GM18907 (cell line): ENCODE data around the gene FLNC.
A peak's percentile ranks its signal among the peaks of the same experiment; 100 is the strongest.

Experiments
- ATAC-seq: cut with Tn5 transposase; IDR thresholded peaks from one replicate; pipeline ENCODE4 v1.9.1; 2021; ENCODE audit warnings: mild to moderate bottlenecking, moderate library complexity; ENCODE audit not compliant: unreplicated experiment

FLNC gene

DNA sequence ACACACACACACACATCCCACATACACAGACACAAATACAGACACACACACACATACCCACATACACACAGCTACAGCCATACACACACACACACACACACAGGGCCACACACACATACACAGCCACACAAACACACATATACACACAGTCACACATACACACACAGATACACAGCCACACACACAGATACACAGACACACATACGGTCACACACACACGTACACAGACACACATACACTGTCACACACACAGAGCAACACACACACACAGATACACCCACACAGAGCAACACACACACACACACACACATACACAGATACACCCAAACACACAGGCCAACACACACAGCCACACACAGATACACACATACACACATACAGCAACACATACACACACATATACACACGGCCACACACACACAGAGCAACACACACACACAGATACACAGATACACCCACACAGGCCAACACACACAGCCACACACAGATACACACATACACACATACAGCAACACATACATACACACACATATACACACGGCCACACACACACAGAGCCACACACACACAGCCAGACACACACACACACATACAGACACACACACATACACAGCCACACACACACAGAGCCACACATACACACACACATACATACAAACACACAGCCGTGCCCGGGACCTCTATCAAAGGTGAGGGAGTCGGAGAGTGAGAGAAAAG, 58.0 kb downstream of the FLNC start:
- no peak for ATAC-seq

DNA sequence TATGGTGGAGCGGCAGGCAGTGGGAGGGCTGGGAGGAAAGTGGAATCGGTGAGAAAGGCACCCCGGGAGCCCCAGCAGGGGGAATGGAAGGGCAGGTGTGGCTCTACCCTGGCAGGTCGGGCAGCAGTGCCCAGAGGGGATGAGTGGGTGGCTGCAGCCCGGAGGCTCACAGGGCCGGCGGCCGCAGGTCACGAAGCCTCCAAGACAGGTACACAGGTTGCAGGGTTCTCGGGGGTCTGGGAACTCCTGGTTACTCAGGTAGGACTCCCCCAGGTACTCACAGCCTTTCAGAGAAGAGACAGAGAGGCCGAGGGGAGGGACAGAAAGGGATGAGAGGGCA, 58.5 kb downstream of the FLNC start:
- ATAC-seq = no peak

DNA sequence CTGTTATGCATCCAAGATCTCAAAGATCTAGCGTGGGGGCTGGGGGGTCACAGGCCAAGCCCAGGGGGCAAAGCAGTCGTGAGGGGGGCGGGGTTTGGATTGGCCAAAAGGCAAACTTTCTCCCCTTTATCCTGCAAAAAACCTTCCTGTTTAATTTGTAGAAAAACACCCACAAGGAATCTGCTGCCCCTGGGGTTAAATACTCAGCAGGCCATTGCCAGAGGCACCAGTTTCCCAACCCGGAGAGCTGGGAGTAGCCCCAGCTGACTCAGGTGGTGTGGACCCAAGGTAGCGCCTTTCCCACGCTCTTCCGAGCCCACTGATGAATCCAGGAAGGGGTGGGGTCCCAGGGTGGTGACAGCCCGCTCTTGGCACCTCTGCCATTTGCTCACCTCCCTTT, 58.9 kb downstream of the FLNC start:
- no peak for ATAC-seq

DNA sequence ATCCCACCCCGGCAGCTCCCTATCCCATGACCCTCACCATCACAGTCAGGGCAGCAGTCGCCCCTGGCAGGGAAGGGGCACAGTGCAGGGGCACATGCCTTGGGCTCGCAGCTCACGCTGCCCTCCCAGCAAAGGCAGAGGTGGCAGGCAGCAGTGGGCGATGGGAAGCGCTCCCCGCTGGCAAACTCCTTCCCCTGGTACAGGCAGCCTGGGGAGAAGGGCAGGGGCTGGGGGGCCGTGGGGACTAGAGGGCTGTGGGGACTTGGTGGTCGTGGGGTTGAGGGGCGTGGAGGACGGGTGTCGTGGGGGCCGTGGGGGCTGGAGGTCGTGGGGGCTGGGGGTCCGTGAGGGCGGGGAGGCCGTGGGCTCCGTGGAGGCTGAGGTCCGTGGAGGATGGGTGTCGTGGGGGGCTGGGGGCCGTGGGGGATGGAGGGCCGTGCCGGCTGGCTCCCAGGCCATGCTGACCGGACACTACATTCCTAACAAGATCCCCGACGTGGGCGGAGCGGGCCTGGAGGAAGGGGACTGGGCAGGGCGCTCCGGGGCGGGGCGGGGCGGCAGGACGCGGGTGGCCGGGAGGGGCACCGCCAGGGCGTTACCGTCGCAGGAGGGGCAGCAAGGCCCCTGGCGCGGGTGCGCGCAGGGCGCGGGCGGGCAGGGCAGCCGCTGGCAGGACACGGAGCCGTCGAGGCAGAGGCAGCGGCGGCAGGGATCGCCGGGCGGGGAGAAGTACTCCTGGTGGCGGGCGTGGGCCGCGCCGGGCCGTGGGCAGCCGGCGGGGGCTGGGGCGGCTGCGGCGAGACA, 60.3 kb downstream of the FLNC start:
- ATAC-seq = no peak

DNA sequence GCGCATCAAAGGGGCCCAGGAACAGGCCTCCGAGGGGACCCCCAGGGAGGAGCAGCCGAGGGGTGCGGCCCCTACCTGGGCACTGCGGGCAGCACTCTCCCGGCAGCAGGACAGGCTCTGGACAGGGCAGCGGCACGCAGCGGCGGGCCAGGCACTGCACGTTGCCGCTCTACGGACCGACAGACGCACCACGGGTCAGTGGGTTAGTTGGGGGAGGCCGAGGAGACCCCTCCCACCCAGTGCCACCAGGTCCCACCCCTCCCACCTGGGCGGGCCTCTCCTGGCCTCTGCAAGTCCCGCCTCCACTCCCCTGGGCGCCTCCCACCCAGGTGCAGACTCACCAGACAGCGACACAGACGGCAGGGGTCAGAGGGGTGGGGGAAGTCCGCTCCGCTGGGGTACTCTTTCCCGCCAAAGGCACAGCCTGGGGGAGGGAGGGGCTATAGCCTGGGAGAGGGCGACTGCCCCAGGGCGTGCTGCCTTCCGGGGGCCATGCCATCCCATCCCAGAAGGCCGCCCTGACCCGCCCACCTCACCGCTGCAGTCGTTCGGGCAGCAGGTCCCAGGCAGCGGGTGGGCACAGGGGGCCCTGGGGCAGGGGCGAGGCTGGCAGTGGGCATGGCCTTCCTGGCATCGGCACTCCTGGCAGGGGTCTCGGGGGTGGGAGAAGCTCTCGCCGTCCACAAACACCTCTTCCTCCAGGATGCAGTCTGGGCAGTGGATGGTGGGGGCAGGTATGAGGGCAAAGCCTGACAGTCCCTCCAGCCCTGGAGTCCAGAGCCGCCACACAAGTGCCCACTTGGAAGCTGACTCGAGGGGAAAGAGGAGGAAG, 61.1 kb downstream of the FLNC start:
- ATAC-seq = no peak

DNA sequence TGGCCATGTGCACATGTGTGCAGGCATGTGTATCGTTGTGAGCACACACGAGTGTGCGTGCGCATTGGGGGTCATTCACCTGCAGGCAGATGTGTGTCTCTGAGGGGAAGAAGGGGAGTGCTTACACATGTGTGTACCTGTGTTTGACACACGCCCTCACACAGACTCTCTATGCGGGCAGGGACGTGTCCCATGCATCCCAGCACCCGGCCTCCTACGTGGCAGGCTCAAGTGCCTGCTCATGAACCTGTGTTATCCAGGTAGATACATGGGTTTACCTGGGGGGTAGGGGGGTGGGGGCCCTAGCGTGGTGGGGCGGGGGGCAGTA, 61.7 kb downstream of the FLNC start:
- no peak for ATAC-seq

DNA sequence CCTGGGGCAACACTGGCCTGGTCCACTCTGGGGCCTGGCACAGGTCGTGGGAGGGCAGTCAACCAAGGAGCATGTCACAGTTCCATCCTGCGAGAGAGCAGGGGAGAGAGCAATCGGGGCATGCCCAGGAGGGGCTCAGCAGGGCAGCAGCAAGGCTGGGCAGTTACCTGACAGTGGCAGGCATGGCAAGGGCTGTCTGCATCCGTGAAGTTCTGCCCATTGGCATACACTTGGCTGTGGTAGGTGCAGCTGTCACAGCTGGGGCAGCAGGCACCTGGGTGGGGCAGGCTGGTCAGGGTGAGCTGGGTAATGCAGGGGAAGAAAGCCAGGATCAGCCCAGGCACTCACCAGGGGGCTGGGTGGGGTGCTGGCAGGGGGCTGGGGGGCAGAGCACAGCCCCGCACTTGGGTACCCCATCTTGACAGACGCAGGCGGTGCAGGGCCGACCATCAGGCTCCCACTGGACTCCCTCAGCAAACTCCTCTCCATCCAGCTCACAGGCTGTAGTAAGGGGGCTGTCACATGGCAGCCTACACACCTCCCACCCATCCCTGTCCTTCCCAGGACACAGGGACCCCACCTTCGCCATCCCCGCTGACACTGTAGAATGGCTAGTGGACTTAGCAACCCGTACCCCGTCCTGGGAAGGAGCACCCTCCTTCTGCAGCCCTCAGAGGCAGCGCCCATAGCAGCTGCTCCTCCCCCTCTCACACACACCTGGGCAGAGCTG, 62.5 kb downstream of the FLNC start:
- no peak for ATAC-seq

DNA sequence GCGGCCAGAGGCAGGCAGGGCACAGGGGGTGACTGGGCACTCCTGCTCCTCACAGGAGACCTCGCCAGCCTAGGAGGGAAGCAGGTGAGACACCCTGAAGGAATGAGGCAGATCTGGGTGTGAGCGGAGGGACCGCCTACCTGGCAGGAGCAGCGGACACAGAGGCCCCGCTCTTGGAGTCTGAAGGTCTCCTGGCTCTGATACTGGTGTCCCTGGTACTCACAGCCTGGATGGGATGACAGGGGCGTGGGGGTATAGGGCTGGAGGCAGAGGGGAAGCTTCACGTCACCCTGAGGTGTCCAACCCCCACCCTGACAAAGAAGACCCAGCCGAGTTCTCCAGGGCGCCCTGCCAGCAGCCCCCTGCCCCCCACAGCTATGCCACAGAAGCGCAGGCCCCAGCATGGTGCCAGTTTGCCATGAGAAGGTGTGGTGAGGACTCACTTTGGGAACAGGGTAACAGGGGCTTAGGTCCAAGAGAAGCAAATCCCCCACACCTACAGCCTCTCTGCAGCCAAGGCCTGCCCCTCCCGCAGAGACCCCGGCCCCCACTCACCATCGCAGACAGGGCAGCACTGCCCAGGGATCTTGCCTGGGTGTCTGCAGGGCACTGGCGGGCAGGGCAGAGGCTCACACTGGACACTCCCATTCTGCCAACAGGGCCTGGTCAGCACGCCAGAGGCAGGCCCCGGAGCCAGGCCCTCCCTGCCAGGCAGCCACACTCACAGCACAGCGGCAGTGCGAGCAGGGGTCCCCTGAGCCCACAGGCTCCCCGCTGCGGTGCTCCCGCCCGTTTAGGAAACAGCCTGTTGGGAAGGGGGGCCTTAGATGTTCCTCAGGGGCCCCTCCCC, 63.3 kb downstream of the FLNC start:
- no peak for ATAC-seq

DNA sequence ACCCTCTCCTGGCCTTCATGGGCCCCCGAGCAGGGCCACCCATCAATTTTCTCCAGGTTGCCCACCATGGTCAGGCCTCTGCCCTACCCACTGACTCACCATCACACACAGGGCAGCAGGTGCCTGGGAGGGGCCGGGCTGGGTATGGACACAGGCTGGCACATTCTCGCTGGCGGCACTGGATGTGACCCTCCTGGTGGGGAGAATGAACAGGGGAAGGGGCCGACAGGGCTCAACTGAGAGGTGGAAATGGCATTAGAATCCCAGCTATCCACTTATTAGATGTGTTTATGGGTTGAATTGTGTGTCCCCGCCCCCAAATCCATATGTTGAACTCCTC, 63.9 kb downstream of the FLNC start:
- no peak for ATAC-seq

DNA sequence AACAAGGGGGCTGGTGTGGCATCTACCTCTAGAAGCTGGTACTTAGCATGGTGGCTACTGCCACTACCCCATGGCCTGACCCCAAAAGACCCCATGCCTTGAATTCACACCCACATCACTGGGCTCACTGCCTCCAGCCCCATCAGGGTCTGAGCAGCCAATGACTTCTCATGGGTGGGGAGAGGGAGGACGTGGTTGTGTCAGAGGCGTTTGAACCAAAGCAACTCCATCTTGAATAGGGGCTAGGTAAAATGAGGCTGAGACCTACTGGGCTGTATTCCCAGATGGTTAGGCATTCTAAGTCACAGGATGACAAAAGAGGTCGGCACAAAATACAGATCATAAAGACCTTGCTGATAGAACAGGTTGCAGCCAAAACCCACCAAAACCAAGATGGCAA, 65.1 kb downstream of the FLNC start:
- ATAC-seq = no peak

DNA sequence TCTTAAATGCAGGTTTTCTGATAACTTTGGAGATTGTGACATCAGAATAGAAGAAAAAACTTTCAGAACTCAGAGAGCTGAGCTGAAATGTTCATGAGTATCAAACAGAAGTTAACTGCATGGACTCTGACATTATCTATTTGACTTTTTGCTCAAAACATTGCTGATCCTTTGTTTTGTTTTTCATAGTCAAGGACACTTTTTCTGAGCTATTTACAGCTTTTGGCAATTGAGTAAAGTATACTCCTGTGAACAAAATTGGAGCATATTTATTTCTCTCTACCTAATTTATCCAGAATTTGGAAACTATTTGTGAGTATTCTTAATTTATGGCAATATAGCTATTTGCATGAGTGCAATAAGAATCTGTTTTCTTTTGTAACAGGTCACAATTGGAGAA, 69.2 kb downstream of the FLNC start:
- no peak for ATAC-seq

DNA sequence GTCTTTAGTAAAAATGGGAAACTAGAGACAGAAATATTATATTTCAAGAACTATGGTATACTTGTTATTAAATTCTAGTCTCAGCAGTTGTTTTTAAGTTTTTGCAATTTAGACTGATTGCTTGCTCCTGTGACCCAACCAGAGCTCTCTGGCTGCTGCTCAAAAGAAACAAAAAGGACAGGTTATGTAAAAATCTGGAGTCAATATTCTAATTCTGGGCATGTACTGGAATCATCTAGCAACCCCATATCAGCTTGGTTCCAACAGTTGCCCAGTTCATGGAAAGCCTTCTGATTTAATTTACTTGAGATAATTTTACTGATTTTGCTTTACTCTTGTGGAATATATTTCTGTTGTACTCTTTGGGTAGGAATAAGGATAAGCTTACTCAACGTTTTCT, 70.0 kb downstream of the FLNC start:
- no peak for ATAC-seq

DNA sequence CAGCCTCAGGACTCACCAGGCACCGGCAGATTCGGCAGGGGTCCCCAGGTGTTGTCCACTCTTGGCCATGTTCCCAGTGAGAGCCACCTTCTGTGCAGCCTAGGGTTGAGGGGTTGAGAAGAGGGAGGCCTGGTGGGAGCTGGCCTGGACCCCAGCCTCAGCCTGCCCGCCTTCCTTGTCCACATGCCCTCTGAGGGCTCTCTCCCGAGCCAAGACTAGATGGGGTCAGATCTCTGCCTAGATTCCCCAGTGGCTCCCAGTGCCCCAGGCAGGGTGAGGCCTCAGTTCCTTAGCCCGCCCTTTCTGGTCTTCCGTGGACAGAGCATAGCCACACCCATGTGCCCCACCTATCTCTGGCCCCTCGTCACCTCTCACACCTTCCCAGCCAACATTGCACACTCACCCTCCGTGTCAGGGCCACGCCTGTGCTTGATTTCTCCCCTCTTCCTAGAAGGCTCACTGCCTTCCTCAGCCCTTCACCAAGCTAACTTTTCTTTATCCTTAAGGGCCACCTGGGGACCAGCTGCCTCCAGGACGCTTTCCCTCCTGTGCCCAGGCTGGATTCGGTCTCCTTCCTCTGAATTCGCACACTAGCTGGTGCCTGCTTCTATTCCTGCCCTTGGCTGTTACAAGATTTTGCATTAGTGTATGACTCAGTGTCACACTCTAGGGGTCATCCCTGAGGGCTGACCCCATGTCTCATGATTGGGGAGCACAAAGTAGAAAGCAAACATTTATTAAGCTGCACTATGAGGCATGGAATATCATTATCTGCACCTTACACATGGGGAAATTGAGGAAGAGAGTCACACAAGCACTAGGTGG, 72.8 kb downstream of the FLNC start:
- ATAC-seq = no peak

DNA sequence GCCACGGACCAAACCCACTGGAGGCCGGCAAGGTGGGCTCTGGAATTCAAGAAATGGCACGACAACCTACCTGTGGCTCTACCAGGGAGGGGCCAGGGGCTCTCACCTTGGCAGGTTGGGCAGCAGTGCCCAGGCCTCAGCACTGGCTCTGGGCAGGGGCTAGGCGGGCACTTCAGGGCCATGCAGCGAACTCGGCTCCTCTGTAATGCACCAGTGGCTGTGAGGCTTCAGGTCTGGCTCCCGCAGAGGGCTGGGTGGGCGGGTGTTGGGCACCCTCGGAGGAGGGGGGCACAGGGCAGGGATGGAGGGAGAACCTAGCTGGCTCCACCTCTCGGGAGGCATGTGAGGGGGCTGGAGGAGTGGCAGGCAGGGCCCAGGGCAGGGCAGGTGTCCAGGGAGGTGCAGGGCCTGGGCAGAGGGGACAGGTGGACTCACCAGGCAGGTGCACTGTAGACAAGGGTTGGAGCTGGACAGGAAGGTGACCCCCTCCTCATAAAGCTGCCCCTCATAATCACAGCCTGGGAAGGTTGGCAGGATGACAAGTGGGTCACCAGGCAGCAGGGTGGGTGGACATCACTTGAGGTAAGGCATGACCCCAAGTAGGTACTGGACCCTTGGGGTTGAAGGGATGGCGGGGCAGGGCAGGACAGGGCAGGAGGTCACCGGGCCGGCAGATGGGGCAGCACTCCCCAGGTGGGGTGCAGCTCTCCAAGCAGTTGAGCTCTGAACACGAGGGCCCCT, 73.6 kb downstream of the FLNC start:
- no peak for ATAC-seq

DNA sequence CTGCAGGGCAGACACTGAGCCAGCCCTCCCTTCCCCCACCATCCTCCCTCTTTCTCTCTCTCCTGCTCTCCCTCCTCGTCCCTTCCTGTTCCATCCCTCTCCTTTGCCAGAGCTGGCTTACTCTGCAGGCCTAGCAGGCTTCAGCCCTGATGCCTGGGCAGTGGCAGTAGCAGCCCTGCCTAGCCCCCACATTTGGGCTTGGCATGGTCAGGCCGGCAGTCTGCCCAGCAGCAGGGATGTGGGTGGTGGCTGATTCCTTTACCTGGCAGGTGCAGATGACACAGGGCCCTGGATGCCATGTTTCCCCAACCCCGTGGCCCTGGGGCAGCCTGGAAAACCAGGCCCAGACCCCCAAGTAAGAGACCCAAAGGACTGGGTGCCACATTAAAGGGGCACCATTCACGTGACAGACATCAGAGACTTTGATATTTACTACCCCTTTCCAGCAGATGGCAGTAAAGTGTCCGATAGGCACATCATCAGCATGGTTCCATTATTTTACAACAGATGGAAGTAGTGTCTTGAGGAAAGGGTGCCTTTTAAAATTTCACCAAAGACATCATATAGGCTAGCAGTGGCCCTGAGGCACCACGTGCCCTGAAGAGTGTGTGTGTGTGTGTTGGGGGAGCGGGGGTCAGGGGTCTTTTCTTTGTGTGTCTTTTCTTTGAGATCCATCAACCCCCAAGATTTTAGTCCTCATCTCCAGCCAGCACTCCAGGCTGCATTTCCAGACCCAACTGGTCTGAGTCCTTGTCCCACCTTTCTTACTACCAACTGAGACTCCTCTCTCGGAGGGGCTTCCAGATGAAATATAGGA, 74.4 kb downstream of the FLNC start:
- peak; percentile 55 for ATAC-seq

DNA sequence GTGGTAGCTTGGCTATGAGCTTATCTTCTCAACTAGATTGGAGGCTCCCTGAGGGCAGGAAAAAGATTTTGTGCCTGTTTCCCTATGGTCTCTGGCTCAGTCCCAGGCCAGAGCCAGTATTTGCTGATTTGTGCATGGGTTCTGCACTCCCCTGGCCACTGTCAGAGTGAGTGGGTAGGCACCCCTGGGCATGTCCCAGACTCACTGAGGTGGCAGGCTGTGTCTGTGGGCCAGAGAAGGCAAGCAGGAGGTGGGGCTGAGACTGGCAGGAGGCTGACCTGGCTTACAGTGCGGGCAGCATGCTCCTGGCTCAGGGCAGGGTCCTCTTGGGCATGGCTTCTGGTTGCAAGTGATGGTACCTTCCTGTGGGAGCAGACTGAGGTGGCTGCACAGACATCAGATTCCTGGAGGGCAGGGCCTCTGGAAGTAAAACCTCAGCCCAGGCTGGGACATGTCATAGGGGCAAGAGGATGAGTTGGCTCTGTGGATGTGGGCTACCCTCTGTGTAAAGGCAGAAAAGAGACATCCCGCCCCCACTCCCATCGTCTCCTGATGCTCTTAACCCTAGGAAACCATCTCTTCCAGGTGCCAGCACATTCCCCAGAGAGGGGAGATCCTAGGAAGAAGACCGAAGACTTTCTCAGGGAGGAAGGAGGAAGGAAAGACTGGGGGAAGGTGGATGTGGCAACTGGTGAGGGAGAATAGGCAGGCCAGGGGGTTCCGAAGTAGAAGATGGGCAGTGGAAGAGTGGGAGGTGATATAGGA, 76.0 kb downstream of the FLNC start:
- ATAC-seq = no peak

DNA sequence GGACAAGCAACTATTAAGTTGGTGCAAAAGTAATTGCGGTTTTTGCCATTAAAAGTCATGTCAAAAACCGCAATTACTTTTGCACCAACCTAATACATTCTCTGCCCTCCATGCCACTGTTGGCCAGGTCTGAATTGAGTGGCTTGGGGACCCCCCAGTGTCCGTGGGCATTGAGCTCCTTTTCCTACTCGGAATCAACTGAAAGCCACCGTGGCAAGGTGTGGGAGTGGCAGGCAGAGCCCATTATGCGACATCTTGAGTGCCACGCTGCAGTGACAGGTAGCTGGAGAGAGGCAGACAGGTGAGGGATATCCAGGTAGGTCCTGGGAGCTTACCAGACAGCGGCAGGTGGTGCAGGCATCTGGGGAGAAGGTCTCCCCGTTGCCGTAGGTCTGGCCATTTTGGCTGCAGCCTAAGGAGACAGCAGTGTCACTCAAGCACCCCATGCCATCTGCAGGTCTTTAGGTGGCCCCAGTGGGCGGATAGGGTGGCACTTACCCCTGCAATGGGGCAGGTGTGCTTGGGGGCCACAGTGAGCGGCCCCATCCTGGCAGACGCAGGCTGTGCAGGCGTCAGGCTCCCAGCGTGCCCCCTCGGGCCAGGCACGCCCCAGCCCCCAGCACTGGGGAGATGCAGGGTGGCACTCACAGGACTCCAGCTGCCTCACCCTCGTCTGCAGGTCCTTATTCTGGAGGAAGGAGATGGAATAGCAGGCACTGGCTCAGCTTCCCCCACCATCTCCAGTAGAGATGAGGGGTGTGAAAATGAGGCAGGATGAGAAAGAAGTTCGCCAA, 76.8 kb downstream of the FLNC start:
- ATAC-seq = no peak
